ELR (cell line): Measurements from ENCODE around the gene THSD7A.

ENCODE experiments used
- DNase-seq: peaks from one replicate; pipeline ENCODE4 v3.0.0-alpha.2; 2015; ENCODE audit warnings: low read depth

The THSD7A gene

DNA sequence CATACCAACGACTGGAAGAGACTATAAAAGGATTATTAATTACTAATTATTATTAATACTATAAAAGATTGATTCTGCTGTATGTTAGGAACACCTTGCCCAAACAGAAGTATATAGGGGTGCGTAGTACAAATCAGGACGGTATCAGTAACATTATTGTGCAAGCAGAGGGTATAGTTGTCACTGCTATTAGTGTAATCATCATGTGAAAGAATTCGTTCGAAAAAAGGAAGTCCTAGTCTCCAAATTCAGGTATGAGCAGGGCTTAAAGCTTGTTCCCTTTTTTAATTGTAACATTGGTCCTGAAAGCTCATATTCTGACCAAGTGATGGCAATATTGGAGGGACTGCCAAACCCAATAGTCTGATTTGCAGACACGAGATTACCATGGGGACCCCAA is 81.8 kb downstream of the THSD7A start:
- no peak for DNase-seq

DNA sequence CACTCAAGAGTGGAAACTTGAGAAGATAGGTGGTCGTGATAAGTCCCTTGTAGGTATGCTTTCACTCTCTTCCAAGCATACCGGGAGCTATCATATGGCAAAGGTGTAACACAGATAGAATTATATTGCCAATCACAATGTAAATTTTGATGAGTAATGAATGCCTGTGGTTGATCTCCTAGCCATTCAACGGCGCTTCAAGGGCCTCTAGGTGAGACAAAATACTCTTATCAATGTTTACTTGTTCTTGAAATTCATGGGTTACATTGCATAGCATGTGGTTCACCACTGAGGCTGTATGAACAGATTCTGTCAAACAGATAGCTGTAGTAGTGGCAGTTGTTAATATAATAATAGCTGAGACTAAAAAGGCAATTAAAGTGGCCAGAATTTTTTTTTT is 82.4 kb downstream of the THSD7A start:
- DNase-seq, result no peak

DNA sequence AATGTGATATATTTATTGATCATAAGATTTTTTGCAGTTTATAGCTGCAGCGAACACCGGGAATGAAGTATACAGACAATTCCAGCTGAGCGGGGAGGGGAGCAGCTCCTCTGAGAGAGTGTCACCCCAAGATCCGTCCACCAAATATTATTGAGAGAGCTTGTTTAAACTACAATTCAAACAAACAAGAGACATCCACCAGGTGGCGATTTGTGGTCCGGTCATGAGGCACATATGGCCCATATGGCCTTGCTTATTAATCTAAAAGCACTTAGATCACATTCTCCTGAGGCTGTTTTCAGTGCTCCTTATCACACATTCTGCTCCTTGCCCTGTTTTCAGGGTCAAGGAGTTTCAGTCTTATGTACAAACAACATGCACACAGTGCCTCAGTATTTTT is 83.1 kb downstream of the THSD7A start:
- peak; percentile 32 for DNase-seq

DNA sequence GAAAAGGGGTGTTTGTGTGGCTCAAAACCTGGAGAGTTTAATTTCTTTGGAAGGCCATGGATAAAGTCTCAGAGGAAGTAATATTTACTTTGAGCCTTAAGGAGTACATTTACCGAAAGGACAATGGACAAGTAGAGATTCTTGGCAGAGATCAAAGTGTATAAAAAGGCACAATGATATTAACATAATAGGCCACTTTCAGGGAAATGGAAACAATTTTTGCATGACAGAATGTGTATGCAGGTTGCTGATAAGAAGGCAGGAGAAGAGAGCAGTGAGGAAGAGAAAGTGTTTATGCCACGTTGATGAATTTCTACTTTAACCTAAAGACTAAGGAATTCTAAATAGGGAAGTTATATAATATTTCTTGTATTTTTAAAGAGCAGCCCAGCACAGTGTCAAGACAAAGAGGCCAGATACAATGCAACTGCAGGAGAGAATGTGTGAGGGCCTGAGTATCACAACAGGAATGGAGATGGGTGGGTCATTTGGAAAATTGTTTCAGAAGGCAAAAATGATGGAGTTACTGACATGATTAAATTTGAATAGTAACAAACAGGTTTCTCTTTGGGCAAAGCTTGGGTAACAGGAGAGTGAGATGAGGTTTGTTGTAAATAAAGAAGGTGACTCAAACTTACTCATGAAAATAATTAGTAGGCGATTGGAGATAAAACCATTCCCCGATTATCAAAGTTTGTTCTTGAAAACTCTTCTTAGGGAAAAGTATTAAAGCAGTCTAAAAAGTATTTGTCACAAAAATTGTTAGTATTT is 84.1 kb downstream of the THSD7A start:
- DNase-seq, result peak; percentile 38

DNA sequence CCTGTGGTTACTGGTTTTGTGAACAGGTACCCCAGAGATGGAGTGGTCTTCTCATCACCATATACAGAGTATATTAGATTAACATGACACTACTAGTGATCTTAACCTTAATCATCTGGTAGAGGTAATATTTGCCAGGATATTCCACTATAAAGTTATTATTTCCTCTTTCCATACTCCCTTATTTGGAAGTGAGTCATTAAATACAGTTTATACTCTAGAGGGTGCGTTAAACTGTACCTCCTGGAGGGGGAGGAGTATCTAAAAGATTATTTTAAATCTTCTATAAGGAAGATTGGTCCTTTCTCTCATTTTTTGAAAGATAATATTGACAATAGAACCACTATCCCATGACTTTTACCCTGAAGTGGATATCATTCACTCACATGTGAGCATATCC is 85.4 kb downstream of the THSD7A start:
- no peak for DNase-seq

DNA sequence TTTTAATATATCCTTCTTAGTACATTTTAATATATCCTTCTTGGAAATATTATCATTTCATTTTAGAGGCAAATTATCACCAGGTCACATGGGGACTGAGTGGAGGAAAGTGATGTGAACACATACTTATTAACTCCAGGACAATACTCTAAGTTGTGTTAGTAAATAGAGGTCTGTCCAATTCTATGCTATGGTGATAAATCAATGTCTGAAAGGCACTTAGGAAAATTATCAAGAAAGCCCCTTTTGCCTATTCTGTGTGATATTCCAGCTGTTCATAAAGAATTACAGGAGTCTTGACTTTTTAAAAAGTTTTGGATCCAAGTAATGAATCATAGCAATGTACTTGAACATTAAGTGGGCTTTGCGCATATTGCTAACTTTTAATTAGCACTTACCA is 88.5 kb downstream of the THSD7A start:
- no peak for DNase-seq

DNA sequence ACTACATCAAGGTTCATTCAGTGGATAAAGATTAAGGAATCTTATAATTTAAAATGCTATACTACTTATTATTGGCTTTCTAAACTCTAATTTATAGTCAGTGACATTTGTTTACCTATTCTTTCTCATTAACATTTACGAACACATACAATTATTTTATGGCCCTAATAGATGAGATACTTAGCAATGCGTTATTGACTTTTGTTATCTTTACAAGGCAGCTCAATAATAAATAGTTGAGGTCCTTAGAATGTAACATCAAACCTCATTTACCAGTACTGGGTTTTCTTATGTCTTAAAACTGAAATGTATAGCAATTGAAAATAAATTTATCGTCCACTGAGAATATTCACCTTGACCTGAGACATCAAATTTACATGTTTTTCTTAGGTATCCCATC is 89.0 kb downstream of the THSD7A start:
- no peak for DNase-seq

DNA sequence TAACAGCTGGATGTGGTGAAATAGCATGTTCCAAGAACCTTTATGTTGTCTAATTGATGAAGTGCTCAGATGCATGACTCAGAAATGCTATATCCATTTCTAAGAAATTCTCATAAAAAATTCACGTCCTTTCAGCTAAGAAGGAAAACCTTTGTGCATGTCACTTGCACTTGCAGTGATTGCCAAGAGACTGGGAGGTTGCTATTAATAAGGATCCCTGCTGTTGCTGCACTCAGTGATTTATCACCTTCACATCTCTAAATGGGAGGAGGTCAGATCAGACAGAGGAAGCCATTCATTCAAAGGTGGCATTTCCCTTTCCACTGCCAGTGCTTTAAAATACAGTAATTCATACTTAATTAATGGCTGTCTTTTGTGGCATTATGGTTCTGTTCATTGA is 89.5 kb downstream of the THSD7A start:
- no peak for DNase-seq

DNA sequence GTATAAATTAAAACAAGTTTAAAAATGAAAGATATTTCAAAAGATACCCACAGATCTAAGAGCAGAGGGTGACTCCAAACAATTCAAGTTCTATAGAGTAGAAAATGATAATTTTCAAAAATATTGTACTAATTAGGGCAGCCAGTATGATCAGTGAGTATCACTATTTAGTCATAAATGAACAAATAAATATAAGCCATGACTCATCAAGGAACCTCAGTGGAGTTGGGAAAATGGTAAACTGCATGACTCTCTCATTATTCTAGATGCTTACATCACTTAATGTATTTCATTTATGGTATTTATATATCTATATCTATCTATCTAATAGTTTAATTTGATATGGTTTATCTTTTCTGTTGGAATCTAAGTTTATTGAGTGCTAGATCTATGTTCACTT is 94.3 kb downstream of the THSD7A start:
- peak; percentile 78 for DNase-seq

DNA sequence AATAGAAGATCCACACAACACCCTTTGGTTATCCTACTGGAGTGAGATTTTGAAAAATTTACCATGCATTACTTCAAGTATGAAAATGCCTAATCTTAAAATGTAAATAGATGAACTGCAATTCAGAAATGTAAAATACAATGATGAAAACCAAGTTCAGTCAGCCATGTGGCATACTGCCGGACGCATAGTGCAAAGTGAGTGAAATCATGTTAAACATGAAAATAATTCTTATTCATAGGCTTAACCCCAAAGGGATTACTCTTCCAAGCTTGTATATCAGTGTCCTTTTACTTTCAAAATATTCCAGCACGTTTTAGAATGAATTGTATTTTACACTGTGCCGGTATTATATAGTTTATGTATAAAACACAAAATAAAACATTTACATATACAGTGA is 99.8 kb downstream of the THSD7A start:
- no peak for DNase-seq

DNA sequence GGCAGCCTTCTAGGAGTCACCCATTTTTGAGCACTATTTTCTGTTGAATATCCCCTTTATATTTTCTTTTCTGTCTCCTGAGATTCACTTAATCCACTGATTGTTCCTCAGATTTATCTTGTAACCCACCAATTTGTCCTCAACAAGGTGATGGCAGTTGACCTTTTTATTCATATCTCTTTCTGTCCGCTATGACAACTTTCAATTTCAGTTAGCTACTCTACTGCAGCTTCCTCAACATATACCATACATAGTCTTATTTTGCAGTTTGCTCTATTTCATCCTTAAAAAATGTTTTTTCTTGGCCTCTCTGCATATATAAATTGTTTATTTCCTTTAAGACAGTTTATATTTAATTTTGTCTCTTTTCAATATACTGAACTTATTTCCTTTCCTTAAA is 101.3 kb downstream of the THSD7A start:
- no peak for DNase-seq

DNA sequence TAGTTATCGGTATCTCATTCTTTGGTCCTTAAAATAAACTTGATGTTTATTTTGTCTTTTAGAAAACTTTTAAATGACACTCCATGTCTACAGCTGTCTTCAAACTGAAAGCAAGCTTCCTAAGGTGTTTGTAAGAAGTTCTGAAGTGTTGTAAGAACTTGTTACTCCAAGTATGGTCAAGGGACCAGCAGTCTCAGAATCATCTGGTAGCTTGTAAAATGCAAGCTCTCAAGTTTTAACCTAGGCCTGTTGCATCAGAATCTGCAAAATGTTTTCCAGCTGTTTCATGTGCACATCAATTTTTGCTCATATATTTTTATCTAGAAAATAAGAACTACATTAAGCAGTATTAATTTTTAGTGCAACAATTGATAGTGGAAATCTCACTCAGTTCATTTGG is 104.1 kb downstream of the THSD7A start:
- no peak for DNase-seq

DNA sequence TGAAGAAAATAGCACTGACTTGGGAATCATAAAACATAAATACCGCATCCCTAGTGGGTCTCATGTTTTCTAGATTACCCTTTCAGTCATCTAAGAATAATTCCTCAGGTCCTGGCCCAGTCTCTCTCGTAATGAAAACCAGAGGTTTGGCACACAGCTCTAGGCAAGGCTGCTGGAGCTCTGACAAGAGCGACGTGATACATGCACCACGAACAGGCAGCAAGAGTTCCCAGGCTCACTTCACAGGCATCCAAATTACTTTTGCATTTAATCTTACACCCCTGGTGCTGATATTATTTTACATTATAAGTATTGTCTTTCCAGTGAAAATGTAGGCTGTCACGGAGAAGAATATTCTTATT is 105.2 kb downstream of the THSD7A start:
- no peak for DNase-seq

DNA sequence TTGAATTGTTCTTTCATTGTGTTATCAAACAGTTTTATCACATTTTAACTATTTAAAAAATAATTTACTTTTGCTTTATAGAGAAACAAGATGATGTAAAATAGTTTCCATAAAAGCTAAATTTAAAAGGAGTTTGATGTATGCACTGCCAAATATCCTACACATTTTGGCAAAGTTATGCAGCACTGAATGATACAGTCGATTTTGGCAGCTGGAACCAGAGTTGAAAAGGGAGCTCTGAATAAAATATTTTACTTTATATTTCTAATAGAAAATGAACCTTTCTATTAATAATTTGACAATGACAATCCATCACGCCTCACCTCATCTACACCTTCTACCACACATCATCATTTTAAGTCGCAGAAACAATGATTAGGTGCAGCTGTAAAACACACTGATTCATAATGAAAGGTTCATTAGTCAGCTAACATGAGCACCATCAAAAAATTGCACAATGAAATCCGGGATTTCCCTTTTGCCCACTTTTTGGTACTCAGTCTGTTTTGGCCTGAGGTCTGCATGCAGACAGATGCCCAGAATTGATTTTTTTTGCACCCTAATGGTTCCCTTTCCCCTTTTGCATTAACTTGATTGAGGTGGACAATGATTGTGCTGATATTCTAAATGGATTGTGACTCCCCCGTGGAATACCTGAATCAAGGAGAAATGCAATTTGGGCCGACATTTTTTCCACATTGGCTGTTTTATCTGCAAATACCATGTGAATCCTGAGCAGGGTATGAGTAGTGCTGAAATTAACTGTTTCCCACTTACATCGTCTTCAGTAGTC is 105.8 kb downstream of the THSD7A start:
- DNase-seq, result peak; percentile 45

DNA sequence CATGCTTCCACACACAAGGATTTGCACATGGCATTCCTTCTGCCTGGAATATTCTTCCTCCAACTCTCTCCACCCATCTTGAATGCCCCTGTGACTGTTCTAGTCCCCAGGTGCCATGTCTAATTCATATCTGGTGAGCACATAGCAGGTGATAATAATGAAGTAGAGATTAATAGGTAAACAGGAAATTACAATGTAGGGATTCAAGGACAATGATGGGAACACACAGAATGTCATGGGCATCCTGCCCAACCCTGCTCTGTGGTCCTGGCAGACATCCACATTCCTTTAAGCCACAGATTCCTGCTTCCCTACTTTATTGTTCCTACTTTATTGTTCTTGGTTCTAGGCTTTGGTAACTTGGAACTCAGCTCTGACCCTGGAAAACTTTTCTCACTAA is 115.8 kb downstream of the THSD7A start:
- DNase-seq, result peak; percentile 54

DNA sequence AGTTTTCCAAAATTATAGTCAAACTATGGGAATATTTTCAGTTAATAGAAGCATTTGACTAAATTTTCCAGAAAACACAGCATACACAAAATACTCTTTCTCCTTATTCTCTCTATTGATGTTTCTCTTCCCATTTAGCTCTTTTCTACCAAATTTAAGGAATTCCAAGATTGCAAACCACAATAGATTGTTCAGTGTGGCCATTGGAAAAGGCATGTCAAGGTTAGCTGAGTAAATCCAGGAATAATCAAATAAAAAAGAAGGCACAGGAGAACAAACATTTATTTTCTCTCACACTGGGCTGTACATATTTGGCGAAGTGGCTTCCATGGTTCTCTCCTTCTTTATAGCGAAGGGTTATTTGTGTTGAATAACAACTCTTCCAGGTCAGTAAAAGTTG is 117.3 kb downstream of the THSD7A start:
- DNase-seq, result no peak

DNA sequence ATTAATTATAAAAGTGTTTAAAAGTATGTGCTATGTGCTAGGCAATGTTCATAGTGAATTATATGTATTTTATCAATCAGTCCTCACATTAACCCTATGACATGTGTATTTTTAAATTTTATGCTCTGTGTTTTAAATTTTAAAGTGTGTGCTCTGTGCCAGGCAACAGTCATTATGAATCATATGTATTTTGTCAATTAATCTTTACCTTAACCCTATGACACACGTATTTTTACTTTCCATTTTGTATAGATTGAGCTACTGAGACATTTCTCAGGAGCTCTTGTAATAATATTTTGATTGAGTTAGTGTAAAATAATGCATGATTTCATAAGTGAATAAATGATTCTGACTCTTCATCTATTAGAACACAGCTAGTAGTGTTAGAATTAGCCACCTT is 117.8 kb downstream of the THSD7A start:
- DNase-seq, result peak; percentile 42

DNA sequence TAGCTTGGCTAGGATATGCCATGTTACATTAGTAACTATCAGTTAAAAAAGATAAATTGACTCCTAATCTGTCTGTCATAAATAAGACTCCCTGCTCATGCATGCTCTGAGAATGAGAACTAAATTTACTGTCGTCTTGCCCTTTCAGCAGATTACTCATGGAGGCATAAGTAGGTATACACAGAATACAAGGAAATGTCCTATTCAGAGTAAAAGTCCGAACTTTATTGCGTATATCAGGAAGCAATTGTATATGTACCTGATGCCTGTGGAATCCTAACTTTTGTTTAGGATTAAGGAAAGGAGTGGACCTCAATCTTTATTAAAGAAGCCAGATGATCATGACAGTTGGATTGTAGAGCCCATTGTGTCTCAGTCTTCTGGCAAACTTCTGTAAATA is 118.6 kb downstream of the THSD7A start:
- no peak for DNase-seq

DNA sequence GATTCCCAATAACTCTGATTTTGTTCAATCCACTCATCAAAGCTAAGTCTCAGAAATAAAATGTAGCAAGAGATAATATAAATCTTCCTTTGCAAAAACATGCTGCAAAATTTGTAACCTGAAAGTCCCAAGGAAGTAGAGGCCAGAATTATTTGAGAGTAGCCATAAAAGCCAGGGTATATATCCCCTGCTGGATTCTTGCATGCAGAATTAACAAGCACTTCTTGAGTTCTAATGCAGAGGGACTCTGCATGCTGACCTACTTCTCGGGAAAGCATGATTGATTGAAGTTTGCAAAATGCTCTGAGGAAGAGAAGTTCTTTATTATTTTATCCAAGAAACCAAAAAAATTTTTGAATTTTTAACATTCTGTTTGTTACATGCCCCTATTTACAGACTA is 121.6 kb downstream of the THSD7A start:
- no peak for DNase-seq

DNA sequence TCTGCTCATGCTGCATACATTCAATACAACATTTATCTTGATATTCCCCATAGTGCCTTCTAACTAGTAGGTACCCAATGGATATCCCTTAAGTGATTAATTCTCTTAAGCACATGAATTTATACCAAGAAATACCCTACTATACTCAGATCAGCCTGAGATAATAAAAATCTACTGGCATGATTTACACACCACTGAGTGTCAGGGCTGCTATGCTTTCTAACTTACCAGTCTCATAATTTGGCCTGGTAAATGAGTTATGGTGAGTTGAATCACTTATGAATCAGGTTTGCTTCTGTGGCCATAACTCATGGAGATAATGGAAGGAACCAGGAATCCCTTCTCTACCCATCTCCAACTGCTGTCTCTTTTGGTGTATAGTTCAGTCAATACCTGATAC is 122.8 kb downstream of the THSD7A start:
- peak; percentile 52 for DNase-seq

DNA sequence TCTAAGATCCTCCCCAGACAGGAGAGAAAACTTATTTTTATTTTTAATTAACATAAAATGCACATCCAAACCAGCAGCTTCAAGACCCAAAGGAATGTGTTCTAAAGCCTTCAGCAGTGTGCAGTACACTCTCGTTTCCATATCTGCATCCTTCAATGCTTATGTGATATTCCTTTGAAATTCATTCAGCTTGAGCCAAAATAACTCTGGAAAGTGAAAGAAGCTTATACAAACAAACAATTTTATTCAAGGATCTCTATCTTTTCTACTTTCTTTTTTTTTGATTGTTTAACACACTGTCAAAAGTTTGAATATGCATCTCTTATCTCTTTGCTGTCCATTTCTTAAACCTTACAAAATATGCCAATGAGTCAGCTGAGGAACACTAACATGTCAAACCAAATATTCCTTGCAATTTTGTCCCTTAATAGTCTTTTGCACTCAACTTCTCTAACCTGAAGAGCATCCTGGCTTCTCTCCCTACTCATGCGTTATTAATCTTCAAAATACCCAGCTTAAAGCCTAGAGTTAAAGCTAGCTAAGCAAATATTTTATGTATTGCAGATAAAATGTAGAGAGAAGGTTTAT is 124.3 kb downstream of the THSD7A start:
- no peak for DNase-seq

DNA sequence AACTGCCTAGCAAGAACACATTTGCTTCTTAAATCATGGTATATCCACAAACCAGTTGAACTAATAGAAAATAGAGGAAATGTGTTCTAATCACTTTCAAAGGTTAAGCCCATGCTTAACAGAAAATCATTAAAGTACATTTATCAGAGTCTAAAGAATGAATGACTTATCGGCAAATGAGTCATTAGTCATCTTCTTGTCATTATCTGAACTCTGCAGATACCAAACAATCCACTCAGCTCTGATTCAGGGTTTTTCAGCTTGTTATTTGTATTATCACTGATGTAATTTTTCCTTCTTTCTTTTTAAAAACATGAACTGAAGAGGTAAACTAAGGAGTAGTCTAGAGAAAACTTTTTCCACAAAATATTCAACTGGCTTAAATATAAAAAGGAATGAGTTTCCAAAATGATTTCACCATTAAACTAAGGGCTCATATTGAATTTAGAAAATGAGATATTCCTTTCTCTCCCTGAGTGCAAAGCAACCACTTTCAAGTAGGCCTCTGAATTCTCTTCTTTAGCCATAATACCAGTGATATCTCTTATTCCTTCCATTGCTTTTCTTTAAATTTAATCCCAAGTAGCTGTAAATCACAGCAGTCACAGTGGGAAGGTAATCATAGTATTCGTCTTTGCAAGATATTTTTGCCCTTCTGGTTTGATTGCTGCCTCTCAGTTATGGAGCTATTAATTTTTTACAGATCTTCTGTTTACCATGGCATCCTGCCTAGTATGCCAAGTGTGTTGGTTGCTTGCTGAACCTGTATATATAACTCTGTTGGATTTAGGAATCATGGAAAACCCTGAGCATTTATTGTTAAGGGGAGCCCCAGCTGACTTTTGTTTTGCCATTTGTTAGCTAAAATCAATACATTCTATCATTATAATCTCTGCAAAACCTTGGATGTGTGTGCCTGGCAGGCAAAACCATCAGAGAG is 125.1 kb downstream of the THSD7A start:
- peak; percentile 70 for DNase-seq
